HCT116 (cell line): ENCODE measurements around the gene CSRP1.

Experiments used
- JUND ChIP-seq: IDR thresholded peaks from 2 replicates; pipeline ENCODE4 v1.6.1; 2012
- MAX ChIP-seq: IDR thresholded peaks from 2 replicates; pipeline ENCODE4 v1.6.1; 2012
- POLR2AphosphoS5 ChIP-seq: IDR thresholded peaks from 2 replicates; pipeline ENCODE4 v1.6.1; 2011; ENCODE audit warnings: mild to moderate bottlenecking, low read depth, low read length, moderate library complexity
- SRF ChIP-seq: IDR thresholded peaks from 2 replicates; pipeline ENCODE4 v1.6.1; 2012; ENCODE audit warnings: low read depth
- YY1 ChIP-seq: IDR thresholded peaks from 2 replicates; pipeline ENCODE4 v1.6.1; 2011; ENCODE audit warnings: low read length, low read depth, moderate library complexity, mild to moderate bottlenecking; ENCODE audit not compliant: insufficient replicate concordance; ENCODE audit errors: extremely low read depth

- TF ChIP-seq MAX (no peak), JUND (no peak), YY1 (no peak), POLR2AphosphoS5 (no peak), SRF (no peak)
Observed at GRCh38 chr1:201544710-201545109, 37.8 kb upstream of the CSRP1 start.
